Lung (tissue), 12 donors: ENCODE measurements around the gene TCEA3. TPM values are rescaled to one million over a fixed set of nuclear protein-coding genes. Genes with fewer than 3 reads are reported as not detected.

Source experiments
- ATAC-seq: fragments of 200-7000 bp; cut with Tn5 transposase; one replicate; pipeline ENCODE4 v1.9.1; 2020; ENCODE audit warnings: moderate number of reproducible peaks; ENCODE audit not compliant: insufficient read depth, low FRiP score
- DNase-seq, 3 donors: peaks; one replicate each; pipeline ENCODE4 v3.0.0-alpha.2; 2013 to 2017
- H3K27ac ChIP-seq, 2 donors: one replicate each; pipeline ENCODE4 v1.5.1; 2013; ENCODE audit warnings: mild to moderate bottlenecking in 2 of 2, moderate library complexity in 2 of 2, control low read depth in 1 of 2, inconsistent platforms in 1 of 2, low read depth in 1 of 2, low read length in 1 of 2
- H3K27me3 ChIP-seq, 3 donors: one replicate each; pipeline ENCODE4 v1.5.1; 2013; ENCODE audit warnings: low read length in 2 of 3; ENCODE audit not compliant: control insufficient read depth in 3 of 3, insufficient read depth in 3 of 3
- H3K36me3 ChIP-seq, 4 donors: one replicate each; pipeline ENCODE4 v1.5.1; 2013; ENCODE audit warnings: low read length in 4 of 4, mild to moderate bottlenecking in 1 of 4, moderate library complexity in 1 of 4; ENCODE audit not compliant: control insufficient read depth in 4 of 4, insufficient read depth in 4 of 4
- H3K4me1 ChIP-seq, 5 donors: one replicate each; pipeline ENCODE4 v1.5.1; 2013; ENCODE audit warnings: low read length in 5 of 5, mild to moderate bottlenecking in 2 of 5, moderate library complexity in 1 of 5; ENCODE audit not compliant: control insufficient read depth in 5 of 5, insufficient read depth in 5 of 5
- H3K4me3 ChIP-seq: one replicate; pipeline ENCODE4 v1.5.1; 2013; ENCODE audit warnings: mild to moderate bottlenecking, control low read depth, moderate library complexity
- H3K9ac ChIP-seq, 2 donors: one replicate each; pipeline ENCODE4 v1.5.1; 2013; ENCODE audit warnings: low read length in 2 of 2, control low read depth in 1 of 2; ENCODE audit not compliant: insufficient read depth in 1 of 2
- H3K9me3 ChIP-seq, 4 donors: one replicate each; pipeline ENCODE4 v1.5.1; 2013; ENCODE audit warnings: low read length in 3 of 4, mild to moderate bottlenecking in 1 of 4, moderate library complexity in 1 of 4; ENCODE audit not compliant: control insufficient read depth in 4 of 4, insufficient read depth in 3 of 4
- CTCF ChIP-seq: IDR thresholded peaks from 2 replicates; pipeline ENCODE4 v1.5.1; 2012; ENCODE audit warnings: mild to moderate bottlenecking; ENCODE audit errors: control extremely low read depth, extremely low read depth
- WGBS, 2 donors: extraction: QIAGEN DNeasy Blood & Tissue Kit; methylation state at CpG; one replicate each; pipeline ENCODE4 v1.1.7; 2013; 5-methylcytosine and 5-hydroxymethylcytosine counted together
- polyA plus RNA-seq, 2 donors: library from polyadenylated mRNA; stranded (reverse); fragments of 200-250 nt; gene quantifications; one replicate each; pipeline ENCODE4 v1.2.1, GENCODE V29; 2013
- total RNA-seq, 2 donors: library from RNA; depleted of rRNA in 1 of 2; stranded (reverse); fragments of >200 nt in 1 of 2; gene quantifications; one replicate each; pipeline ENCODE4 v1.2.1, GENCODE V29; 2014 to 2021
- donor health status: control.
- donor health status: control.
- donor health status: Bipolar disorder and iron deficiency.
- donor health status: healthy.
- donor health status: DM: yes; HTN: yes; CAD: no.

The TCEA3 gene
- total and polyA plus RNA-seq, 4 donors, result 10.3 to 37.5 (median 29.9) TPM

GRCh38 chr1:23466423-23466989 lies 42.0 kb upstream of the TCEA3 start:
- ATAC-seq (no peak), DNase-seq (no peak)
- H3K4me3 ChIP-seq, result no peak overlapping the region
- no peak for TF ChIP-seq CTCF
- H3K9ac ChIP-seq, result no peak overlapping the region
- 97 to 99% methylated on average over 3 of the region's 3 CpGs for WGBS, 2 donors
- no peaks in the 10 kb centered on the region for H3K9me3 ChIP-seq
- peaks cover 0 to 12% (median 10%) of the 10 kb centered on the region in 5 donors for H3K4me1 ChIP-seq
- no peaks in the 10 kb centered on the region for H3K27me3 ChIP-seq
- H3K27ac ChIP-seq, result no peak overlapping the region
- H3K36me3 ChIP-seq, result peaks cover 0 to 2% (median 0%) of the 10 kb centered on the region in 4 donors

DNA sequence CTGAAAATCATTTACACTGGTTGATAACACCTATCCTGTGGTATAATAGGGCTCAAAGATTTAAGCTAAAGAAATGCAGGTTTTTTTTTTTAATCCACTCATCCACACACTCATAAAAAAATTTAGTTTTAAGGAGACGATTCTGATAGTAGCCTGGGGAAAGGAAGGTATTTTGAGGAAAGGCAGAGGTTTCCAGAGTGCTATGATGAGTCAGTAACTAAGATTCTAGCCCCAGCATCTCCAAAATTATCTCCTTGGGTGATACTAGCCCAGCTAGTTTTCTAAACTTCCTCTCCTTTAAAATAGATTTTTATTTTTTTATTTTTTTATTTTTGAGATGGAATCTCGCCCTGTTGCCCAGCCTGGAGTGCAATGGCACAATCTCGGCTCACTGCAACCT lies 38.7 kb upstream of the TCEA3 start:
- TF ChIP-seq CTCF, result no peak
- DNase-seq, result no peak
- WGBS, 2 donors, result 87 to 90% methylated on average over 3 of the region's 3 CpGs
- no peak overlapping the region for H3K9ac ChIP-seq
- H3K36me3 ChIP-seq, result peaks cover 0 to 2% (median 0%) of the 10 kb centered on the region in 4 donors
- no peak overlapping the region for H3K4me3 ChIP-seq
- H3K4me1 ChIP-seq, result peaks cover 0 to 3% (median 0%) of the 10 kb centered on the region in 5 donors
- no peak for ATAC-seq
- H3K27me3 ChIP-seq, result no peaks in the 10 kb centered on the region
- no peak overlapping the region for H3K27ac ChIP-seq
- H3K9me3 ChIP-seq, result no peaks in the 10 kb centered on the region

DNA sequence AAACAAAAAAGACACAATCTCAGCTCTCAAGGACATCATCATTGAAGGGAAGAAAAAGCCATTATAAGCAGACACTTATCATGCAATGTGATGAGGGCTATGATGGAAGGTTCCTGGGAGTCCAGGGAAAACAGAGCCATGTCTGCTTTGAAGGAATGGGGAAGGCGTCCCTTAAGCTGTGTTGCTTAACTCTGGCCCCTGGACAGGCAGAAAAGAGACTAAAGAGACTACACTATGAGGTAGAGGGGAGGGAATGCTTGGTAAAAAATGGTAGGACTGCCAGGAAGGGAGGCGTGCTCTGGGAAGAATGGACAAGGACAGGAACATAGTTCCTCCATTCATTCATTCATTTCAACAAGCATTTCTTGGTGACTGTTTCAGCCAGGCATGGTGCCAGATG lies 38.2 kb upstream of the TCEA3 start:
- 88 to 91% methylated on average over 2 of the region's 2 CpGs for WGBS, 2 donors
- TF ChIP-seq CTCF, result no peak
- H3K9me3 ChIP-seq, result no peaks in the 10 kb centered on the region
- H3K27me3 ChIP-seq, result no peaks in the 10 kb centered on the region
- ATAC-seq, result no peak
- H3K4me3 ChIP-seq, result no peak overlapping the region
- H3K36me3 ChIP-seq, result no peaks in the 10 kb centered on the region
- H3K4me1 ChIP-seq, result peaks cover 0 to 3% (median 0%) of the 10 kb centered on the region in 5 donors
- DNase-seq, result no peak
- no peak overlapping the region for H3K9ac ChIP-seq
- no peak overlapping the region for H3K27ac ChIP-seq

DNA sequence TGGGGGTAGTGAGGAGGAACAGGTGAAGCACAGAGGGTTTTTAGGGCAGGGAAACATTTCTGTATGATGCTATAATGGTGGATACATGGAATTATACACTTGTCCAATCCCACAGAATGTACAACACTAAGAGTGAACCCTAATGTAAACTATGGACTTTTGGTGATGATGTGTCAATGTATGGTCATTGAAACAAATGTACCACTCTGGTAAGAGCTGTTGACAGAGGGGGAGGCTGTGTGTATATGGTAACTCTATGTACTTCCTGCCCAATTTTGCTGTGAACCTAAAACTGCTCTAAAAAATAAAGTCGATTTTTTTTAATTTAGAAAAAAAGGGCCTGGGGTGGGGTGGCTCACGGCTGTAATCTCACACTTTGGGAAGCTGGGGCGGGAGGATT lies 36.5 kb upstream of the TCEA3 start:
- 87 to 90% methylated on average over 3 of the region's 3 CpGs for WGBS, 2 donors
- H3K4me1 ChIP-seq, result peaks cover 0 to 3% (median 0%) of the 10 kb centered on the region in 5 donors
- H3K9me3 ChIP-seq, result no peaks in the 10 kb centered on the region
- H3K27me3 ChIP-seq, result no peaks in the 10 kb centered on the region
- DNase-seq, result no peak
- peaks cover 0 to 3% (median 0%) of the 10 kb centered on the region in 4 donors for H3K36me3 ChIP-seq
- H3K27ac ChIP-seq, result no peak overlapping the region
- no peak overlapping the region for H3K9ac ChIP-seq
- no peak overlapping the region for H3K4me3 ChIP-seq
- no peak for TF ChIP-seq CTCF
- ATAC-seq, result no peak
